GM21576 (cell line): Measurements from ENCODE around the gene WDR72.
"Not testable (repeated sequence)": the region's sequence is repeated elsewhere in the genome, so short reads cannot be mapped to it uniquely, and the experiment has no call there.

Experiments
- ATAC-seq: cut with Tn5 transposase; IDR thresholded peaks from one replicate; pipeline ENCODE4 v1.9.1; 2021; ENCODE audit warnings: mild to moderate bottlenecking, moderate library complexity; ENCODE audit not compliant: unreplicated experiment

WDR72 gene

DNA sequence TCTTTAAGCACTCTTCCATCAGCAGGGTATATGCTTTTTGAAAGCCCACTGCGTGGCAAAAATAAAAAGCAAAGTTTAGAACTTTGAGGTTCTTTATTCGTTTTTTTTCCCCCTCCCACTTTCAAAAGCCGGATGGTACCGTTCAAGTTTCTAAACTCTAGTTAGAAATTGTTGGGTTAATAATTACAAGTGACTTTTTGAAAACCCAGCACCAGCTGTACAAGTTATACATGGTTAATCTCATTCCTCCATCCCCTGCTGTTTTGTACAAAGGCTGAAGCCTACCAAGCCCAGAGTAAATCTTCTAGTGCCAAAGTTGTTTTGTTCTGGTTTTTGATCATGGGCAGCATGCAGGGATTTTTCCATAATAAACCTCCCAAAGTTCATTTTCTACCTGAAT lies 48.6 kb downstream of the WDR72 start:
- ATAC-seq, result no peak

GRCh38 chr15:53709821-53710220 lies 49.6 kb downstream of the WDR72 start:
- ATAC-seq, result no peak

- ATAC-seq, result no peak
These were observed 64.1 kb downstream of the WDR72 start for GRCh38 chr15:53695365-53695764.

- ATAC-seq, result no peak
These were observed 65.0 kb downstream of the WDR72 start for GRCh38 chr15:53694476-53694874.

DNA sequence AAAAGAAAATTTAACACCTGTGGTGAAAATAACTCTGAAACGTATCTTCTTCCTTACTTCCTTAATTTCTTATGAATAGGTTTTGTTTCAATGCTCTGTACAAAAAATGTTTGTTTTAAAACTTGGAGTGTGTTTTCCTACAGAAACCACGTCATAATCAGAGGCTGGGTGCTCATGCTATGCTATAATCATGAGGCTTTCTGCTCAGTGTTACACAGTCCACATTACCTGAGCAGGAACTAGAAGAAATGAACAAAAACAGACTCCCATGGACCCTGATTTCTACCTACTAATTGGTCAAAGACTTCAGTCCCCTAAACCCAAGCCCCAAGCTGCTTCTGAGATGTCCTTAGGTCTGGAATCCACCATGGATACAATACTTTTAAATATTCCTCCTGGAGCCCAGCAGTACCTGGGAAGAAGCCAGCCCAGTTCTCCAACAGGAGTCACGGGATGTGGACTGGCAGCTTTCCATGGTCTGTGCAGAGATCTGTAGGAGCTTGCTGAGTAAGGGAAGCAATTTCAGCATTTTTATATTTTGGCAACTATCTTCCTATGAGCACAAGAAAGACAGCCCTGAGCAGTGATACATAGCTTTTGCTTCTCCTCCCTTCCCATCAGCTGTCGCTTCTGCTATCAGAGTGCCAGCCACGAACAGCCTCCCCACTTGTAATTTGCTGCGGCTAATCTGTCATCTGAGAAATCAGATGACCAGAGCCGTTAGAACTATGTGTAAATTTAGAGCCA lies 65.6 kb downstream of the WDR72 start:
- ATAC-seq, result no peak

DNA sequence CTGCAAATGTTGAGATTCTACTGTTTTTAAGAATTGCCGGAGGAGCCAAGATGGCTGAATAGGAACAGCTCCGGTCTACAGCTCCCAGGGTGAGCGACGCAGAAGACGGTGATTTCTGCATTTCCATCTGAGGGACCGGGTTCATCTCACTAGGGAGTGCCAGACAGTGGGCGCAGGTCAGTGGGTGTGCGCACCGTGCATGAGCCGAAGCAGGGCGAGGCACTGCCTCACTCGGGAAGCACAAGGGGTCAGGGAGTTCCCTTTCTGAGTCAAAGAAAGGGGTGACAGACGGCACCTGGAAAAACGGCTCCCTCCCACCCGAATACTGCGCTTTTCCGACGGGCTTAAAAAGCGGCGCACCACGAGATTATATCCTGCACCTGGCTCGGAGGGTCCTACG lies 75.3 kb downstream of the WDR72 start:
- ATAC-seq, result not testable (repeated sequence)

DNA sequence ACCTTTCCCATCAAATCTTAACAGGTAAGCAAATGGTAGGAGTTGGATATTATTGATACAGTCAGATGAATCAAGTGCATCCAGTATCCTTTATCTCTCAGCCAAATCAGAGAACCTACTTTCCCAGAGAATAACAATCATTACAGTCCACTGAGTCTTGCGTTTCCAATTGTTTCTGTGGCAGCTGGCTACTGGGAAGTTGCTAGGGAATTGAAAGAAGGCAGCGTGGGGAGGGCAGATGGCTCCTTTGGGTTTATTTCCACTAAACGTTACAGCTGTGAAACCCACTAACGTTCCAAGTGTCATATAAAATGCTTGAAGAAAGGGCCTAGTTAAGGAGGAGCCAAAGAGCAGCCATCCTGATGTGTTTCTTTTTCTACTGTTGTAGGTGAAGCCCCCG lies 78.4 kb downstream of the WDR72 start:
- no peak for ATAC-seq

DNA sequence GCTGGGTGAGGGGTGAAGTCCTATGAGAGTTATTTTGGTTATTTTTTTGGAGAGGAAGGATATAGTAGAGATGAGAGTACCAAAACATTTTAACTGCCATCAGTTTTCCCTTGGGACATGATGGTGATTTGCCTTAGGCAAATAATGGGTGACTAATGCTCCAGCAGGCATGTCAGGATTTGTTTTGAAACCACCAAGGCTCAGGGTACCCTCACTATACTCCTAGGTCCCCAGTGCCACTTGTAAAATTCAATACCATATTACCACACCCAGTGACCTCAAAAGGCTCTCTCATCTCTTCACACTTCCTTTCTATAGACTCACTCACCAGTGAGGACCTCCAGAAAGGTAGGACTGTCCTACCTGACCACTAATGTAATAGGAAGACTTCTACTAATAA lies 83.6 kb downstream of the WDR72 start:
- ATAC-seq, result no peak

DNA sequence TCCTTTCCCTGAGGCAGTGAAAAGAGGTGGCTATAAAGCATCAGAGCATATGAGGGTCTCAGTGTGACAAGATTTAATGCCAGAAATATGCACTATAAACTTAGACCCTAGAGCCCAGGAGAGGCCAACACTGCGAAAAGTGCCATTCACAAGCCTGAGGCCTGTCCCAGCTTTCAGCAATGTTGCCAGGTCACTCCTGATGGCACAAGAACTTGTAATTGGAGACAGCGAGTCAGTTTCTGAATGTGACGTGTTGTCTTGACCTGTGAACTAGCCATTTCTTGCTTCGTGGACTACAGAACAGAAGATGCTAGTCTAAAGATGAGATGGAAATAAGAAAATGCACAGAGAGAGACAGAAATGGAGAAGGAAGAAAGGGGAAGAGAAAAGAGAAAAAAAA lies 87.9 kb downstream of the WDR72 start:
- ATAC-seq, result no peak

DNA sequence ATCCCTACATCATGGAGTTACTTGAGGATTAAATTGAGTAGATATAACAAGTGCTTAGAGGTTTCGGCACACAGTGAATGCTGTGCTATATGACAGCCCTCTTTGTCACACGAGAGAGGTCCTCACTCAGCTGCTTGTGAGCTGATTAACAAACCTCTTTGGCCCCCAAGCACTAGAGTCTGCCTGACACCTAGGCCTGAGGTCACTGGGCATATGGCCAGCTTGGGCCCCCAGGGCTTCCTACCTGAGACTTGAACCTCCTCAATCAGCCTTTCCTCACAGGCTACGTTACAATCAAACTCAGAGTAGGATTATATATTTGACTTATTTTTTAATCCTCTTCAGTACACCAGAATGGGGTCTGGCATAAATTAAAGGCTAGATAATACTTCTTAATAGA lies 88.8 kb downstream of the WDR72 start:
- ATAC-seq, result no peak

DNA sequence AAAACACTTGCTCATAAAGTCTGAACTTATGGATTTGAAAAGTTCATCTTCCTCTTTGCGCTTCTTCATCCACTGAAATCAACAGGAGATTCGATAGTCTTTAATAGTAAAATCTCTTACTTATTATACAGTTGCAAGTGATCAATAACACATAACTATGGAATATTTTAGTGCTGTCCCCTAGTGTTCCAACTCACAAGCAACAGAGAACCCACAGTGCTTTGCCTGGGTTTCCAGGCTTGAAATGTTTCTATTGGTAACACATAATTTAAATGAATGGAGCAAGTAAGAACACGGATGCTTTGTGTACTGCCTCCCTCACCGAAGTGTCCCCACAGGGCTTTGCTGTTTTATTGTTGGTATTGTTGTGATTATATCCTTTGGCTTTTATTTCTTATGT lies 93.5 kb downstream of the WDR72 start:
- no peak for ATAC-seq

- ATAC-seq, result no peak
These were observed 100.5 kb downstream of the WDR72 start for GRCh38 chr15:53658827-53659555.

- no peak for ATAC-seq
These were observed 101.2 kb downstream of the WDR72 start for GRCh38 chr15:53658255-53658654.

- no peak for ATAC-seq
These were observed 110.5 kb downstream of the WDR72 start for GRCh38 chr15:53648934-53649333.

DNA sequence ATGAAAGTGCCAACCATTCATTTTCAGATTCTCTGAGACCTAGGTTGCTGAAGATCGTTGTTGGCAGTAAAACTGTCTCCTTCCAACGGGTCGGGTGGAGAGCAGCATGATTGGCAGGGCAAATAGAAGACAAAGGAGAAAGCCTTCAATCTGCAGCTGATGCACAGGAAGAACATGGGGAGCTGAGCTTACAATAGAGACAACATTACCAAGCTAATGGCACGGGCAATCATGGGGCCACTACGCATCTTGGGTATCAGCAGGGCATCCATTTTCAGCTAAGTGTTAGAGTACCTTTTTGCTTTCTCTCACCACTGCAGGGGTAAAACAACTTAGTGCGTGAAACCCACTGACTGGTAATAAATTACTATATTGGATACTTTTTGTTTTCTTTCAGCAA lies 114.8 kb downstream of the WDR72 start:
- no peak for ATAC-seq

DNA sequence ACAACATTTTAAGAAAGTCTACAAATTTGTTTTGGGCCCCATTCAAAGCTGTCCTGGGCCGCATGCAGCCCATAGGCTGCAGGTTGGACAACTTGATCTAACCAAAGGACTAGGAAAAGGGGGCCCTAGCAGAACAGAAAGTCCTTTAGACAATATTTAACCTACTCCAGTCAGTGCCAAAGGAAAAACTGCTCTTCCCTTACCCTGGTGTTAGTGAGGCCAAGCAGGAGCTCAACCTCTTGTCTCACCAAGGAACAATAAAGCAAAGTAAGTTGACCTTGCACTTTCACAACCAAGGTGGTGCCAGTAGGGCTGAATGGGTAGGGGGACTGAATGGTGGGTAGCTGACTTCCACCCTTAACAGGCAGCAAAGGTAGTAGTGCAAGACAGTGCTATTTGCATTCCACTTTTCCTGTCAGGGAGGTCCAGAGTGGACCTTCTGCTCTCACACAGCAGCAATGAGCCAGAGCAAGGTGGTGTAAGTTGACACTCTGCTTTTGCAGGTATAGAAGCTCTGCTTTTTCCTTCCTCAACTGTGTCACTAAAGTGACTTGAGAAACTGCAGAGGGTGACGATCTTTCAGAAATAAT lies 124.9 kb downstream of the WDR72 start:
- ATAC-seq, result no peak

DNA sequence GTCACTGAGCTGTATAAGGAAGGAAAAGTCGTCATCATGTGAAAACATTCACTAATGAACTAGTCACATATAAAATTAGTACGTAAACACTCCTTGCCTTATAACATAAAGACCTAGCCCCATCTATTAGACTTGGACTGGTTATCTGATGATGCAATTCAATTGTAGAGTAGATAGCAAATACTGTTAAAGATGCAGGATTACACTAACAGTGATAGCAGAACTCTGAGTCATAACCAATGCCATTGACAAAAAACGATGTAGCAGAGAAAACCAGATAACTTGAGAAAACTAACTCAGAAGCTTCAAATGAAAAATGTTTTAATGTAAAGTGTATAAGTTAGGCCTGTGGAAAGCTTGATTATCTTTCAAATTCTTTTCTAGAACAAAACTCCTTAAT lies 132.2 kb downstream of the WDR72 start:
- no peak for ATAC-seq

GRCh38 chr15:53625962-53626845 lies 133.3 kb downstream of the WDR72 start:
- no peak for ATAC-seq

GRCh38 chr15:53625260-53625659 lies 134.2 kb downstream of the WDR72 start:
- no peak for ATAC-seq

GRCh38 chr15:53618461-53618860 lies 141.0 kb downstream of the WDR72 start:
- ATAC-seq, result no peak
